OCI-LY3 (cell line): Measurements from ENCODE around the gene TCP10L.
A peak's percentile ranks its signal among the peaks of the same experiment; 100 is the strongest.

Source experiments
- H2AFZ ChIP-seq: fragments of 200-600, 300-600 bp; shearing (Covaris generic); 2 replicates; pipeline ENCODE4 v1.6.0; 2014; ENCODE audit warnings: antibody characterized with exemption, low read depth, low read length
- H3K27ac ChIP-seq: fragments of 200-600, 300-600 bp; sonication (generic); 2 replicates; pipeline ENCODE4 v1.5.1; 2014; ENCODE audit warnings: mild to moderate bottlenecking, low read length, moderate library complexity, mixed read lengths
- H3K27me3 ChIP-seq: fragments of 200-600, 300-600 bp; sonication (generic); 2 replicates; pipeline ENCODE4 v1.6.1; 2014; ENCODE audit warnings: low read depth, low read length, mixed read lengths
- H3K36me3 ChIP-seq: fragments of 200-600, 300-600 bp; sonication (generic); replicated peaks from 2 replicates; pipeline ENCODE3; 2014; ENCODE audit warnings: low read depth, low read length, mixed read lengths
- H3K4me1 ChIP-seq: fragments of 300-600, 200-600 bp; sonication (generic); 2 replicates; pipeline ENCODE4 v1.6.1; 2014; ENCODE audit warnings: low read length, mixed read lengths
- H3K4me2 ChIP-seq: fragments of 200-600, 300-600 bp; sonication (generic); 2 replicates; pipeline ENCODE4 v1.6.1; 2014; ENCODE audit warnings: low read length, mixed read lengths
- H3K4me3 ChIP-seq: fragments of 300-600, 200-600 bp; sonication (generic); 2 replicates; pipeline ENCODE4 v1.5.1; 2014; ENCODE audit warnings: antibody characterized with exemption, mild to moderate bottlenecking, low read length, moderate library complexity
- H3K79me2 ChIP-seq: fragments of 300-600, 200-600 bp; shearing (Covaris generic); 2 replicates; pipeline ENCODE4 v1.6.1; 2014; ENCODE audit warnings: mild to moderate bottlenecking, low read length, mixed read lengths
- H3K9ac ChIP-seq: fragments of 300-600, 200-600 bp; shearing (Covaris generic); 2 replicates; pipeline ENCODE4 v1.6.0; 2014; ENCODE audit warnings: mild to moderate bottlenecking, low read length, moderate library complexity
- H3K9me3 ChIP-seq: fragments of 200-600, 300-600 bp; shearing (Covaris generic); 2 replicates; pipeline ENCODE4 v1.6.1; 2014; ENCODE audit warnings: low read length, mixed read lengths; ENCODE audit not compliant: insufficient read depth
- H4K20me1 ChIP-seq: fragments of 200-600, 300-600 bp; sonication (generic); 2 replicates; pipeline ENCODE4 v1.6.1; 2016; ENCODE audit warnings: low read length, mixed read lengths; ENCODE audit not compliant: insufficient read depth
- CTCF ChIP-seq: fragments of 200-600, 300-600 bp; sonication (generic); IDR thresholded peaks from 2 replicates; pipeline ENCODE4 v1.5.1; 2014; ENCODE audit warnings: antibody characterized with exemption, low read length, low read depth
- EZH2phosphoT487 ChIP-seq: fragments of 200-600 bp; shearing (Covaris generic); IDR thresholded peaks from 2 replicates; pipeline ENCODE4 v1.6.1; 2018; ENCODE audit warnings: antibody characterized with exemption, mixed run types, low read depth

TCP10L gene

GRCh38 chr21:32581732-32582131 is 3.6 kb downstream of the TCP10L start:
- TF ChIP-seq CTCF (no peak), EZH2phosphoT487 (no peak)
- Histone ChIP-seq H4K20me1 (no peaks in the 10 kb centered on the region), H3K27ac (no peak overlapping the region), H3K27me3 (no peaks in the 10 kb centered on the region), H3K4me1 (no peaks in the 10 kb centered on the region), H3K36me3 (no peaks in the 10 kb centered on the region), H3K79me2 (no peaks in the 10 kb centered on the region), H2AFZ (no peak overlapping the region), H3K4me3 (no peak overlapping the region), H3K4me2 (no peak overlapping the region), H3K9ac (no peak overlapping the region), H3K9me3 (no peaks in the 10 kb centered on the region)

GRCh38 chr21:32580949-32581348 is 4.4 kb downstream of the TCP10L start:
- no peaks in the 10 kb centered on the region for H3K79me2 ChIP-seq
- no peak overlapping the region for H3K4me3 ChIP-seq
- no peak overlapping the region for H2AFZ ChIP-seq
- H3K27me3 ChIP-seq = no peaks in the 10 kb centered on the region
- H3K4me1 ChIP-seq = no peaks in the 10 kb centered on the region
- H3K9ac ChIP-seq = no peak overlapping the region
- no peaks in the 10 kb centered on the region for H3K36me3 ChIP-seq
- no peak overlapping the region for H3K4me2 ChIP-seq
- no peak overlapping the region for H3K27ac ChIP-seq
- H4K20me1 ChIP-seq = no peaks in the 10 kb centered on the region
- no peak for TF ChIP-seq CTCF
- TF ChIP-seq EZH2phosphoT487 = no peak
- H3K9me3 ChIP-seq = no peaks in the 10 kb centered on the region

GRCh38 chr21:32578107-32578691 is 7.1 kb downstream of the TCP10L start:
- Histone ChIP-seq H3K4me2 (no peak overlapping the region), H3K36me3 (no peaks in the 10 kb centered on the region), H2AFZ (no peak overlapping the region), H3K9ac (no peak overlapping the region), H3K4me3 (no peak overlapping the region), H3K27ac (no peak overlapping the region), H4K20me1 (no peaks in the 10 kb centered on the region), H3K79me2 (no peaks in the 10 kb centered on the region), H3K9me3 (no peaks in the 10 kb centered on the region), H3K4me1 (no peaks in the 10 kb centered on the region), H3K27me3 (no peaks in the 10 kb centered on the region)
- TF ChIP-seq CTCF (peak; percentile 16), EZH2phosphoT487 (no peak)

- Histone ChIP-seq H3K9me3 (no peaks in the 10 kb centered on the region), H3K27ac (no peak overlapping the region), H3K79me2 (no peaks in the 10 kb centered on the region), H3K36me3 (no peaks in the 10 kb centered on the region), H3K27me3 (no peaks in the 10 kb centered on the region), H3K9ac (no peak overlapping the region), H3K4me1 (no peaks in the 10 kb centered on the region), H4K20me1 (no peaks in the 10 kb centered on the region), H2AFZ (no peak overlapping the region), H3K4me3 (no peak overlapping the region), H3K4me2 (no peak overlapping the region)
- TF ChIP-seq EZH2phosphoT487 = no peak
- no peak for TF ChIP-seq CTCF
These were observed 9.3 kb downstream of the TCP10L start for GRCh38 chr21:32576011-32576410.
